Activated T-helper 9 cell treated with anti-CD3 and anti-CD28 coated beads, Interleukin-2, amount 50 U/mL, for 16 hours (primary cell): ENCODE results near the gene CPLANE2.

Source experiments
- DNase-seq: peaks from one replicate; pipeline ENCODE4 v3.0.0-alpha.2; 2020; ENCODE audit warnings: low read depth

CPLANE2 gene

GRCh38 chr1:16187748-16188401, 49.1 kb downstream of the CPLANE2 start:
- DNase-seq: peak; percentile 62

DNA sequence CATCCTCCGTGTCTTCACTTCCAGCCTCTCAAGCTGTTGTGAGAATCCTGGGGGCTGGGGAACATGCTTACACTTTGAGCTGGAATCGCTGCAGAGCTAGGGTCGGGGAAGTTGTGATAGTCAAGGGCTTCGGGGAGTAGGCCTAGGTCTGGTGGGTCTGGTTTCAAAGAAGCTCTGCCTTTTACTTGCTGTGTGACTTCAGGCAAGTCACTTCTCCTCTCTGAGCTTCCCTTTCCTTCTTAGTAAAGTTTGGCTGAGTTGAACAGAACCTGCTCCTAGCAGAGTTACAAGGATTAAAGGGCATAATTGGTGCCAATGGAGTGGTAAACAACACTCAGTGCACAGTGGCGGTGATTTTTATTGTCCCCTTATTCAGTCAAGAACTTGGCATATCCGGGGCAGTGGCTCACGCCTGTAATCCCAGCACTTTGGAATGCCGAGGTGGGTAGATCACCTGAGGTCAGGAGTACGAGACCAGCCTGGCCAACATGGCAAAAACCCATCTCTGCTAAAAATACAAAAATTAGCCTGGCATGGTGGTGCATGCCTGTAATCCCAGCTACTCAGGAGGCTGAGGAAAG, 50.2 kb downstream of the CPLANE2 start:
- DNase-seq: no peak

GRCh38 chr1:16184557-16185303, 52.3 kb downstream of the CPLANE2 start:
- no peak for DNase-seq

- DNase-seq: no peak
Measured at GRCh38 chr1:16183765-16184556, 53.0 kb downstream of the CPLANE2 start.

DNA sequence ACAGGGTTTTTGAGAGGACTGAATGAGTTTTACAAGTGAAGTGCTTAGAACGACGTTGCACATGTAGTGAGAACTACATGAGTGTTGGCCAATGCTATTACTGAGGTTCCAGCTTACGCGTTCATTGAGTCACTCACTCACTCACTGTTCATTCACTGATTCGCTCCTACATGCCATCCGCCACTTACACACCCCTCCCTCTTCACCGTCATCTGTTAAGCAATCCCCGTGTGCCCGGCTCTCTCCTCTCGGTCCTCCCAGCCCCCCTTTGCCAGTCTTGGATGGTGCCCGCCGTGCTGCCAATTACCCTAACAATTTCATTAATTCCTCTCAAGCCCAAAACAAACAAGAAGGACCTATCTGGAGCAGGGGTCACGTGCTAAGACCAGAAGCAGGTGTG, 53.8 kb downstream of the CPLANE2 start:
- DNase-seq: no peak

DNA sequence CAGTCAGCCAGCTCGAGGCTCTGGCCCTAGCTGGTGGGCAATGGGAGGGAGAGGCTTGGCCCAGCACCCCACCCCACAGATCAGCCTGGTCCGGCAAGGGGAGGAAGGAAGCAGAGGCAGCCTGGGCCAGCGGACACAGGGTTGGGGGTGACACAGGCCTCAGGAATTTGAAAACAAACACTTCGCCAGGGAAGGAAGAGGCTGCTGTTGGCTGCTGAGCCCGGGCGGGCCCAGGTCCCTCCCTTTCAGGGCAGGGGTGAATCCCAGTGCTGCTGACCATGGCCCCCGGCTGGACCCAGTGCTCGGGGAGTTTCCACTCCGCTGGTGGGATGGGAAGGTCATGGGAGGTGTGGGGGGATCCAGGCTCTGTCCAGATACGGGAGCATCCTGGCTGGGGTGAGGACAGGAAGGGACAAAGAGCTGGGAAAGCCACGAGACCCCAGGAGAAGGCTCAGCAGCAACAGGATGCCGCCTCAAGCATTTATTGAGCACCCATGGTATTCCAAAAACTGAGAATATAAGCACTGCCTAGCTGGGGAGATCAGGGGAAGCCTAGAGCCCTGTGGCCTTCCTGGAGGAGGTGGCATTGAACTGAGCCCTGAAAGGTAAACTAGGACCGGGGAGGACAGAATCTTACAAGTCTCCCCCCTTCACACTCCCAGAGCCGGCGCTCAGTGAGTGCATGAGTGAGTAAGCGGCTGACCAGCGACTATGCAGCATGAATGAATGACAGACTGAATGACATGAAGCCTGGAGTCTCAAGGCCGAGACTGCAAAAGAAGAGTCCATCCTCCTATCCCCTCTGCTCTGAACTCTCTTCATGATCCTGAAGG, 54.9 kb downstream of the CPLANE2 start:
- no peak for DNase-seq
